Epithelial cell of proximal tubule (primary cell): Measurements from ENCODE around the gene CD164. TPM values are rescaled to one million over a fixed set of nuclear protein-coding genes. Genes with fewer than 3 reads are reported as not detected.

Experiments
- DNase-seq: peaks from one replicate; pipeline ENCODE4 v3.0.0-alpha.2; 2011; ENCODE audit warnings: low read depth
- H3K4me3 ChIP-seq: 2 replicates; pipeline ENCODE4 v1.5.1; 2011; ENCODE audit warnings: low read depth, mild to moderate bottlenecking, low read length
- CTCF ChIP-seq: conservative IDR thresholded peaks from 2 replicates; pipeline ENCODE4 v1.5.1; 2012; ENCODE audit warnings: low read depth, mild to moderate bottlenecking, low read length
- total RNA-seq: library from RNA; depleted of rRNA; stranded (reverse); fragments of >200 nt; gene quantifications from 2 replicates; pipeline ENCODE4 v1.2.3, GENCODE V29; 2015

The CD164 gene
- total RNA-seq, 1 donor from 2014 or later, result 110 TPM

GRCh38 chr6:109327959-109328358, 54.3 kb downstream of the CD164 start:
- no peak for TF ChIP-seq CTCF

GRCh38 chr6:109327491-109327890, 54.8 kb downstream of the CD164 start:
- no peak for TF ChIP-seq CTCF
- no peak for DNase-seq
- no peak overlapping the region for H3K4me3 ChIP-seq

More at GRCh38 chr6:109327959-109328358, 54.3 kb downstream of the CD164 start:
- DNase-seq, result no peak
- H3K4me3 ChIP-seq, result no peak overlapping the region

GRCh38 chr6:109326351-109326750, 55.9 kb downstream of the CD164 start:
- DNase-seq, result no peak
- no peak for TF ChIP-seq CTCF
- H3K4me3 ChIP-seq, result no peak overlapping the region

- no peak overlapping the region for H3K4me3 ChIP-seq
- TF ChIP-seq CTCF, result no peak
- DNase-seq, result no peak
Observed at GRCh38 chr6:109325400-109325801, 56.9 kb downstream of the CD164 start.

GRCh38 chr6:109323241-109323640, 59.0 kb downstream of the CD164 start:
- DNase-seq, result no peak

GRCh38 chr6:109322825-109323224, 59.4 kb downstream of the CD164 start:
- no peak overlapping the region for H3K4me3 ChIP-seq
- DNase-seq, result no peak
- TF ChIP-seq CTCF, result no peak

More at GRCh38 chr6:109323241-109323640, 59.0 kb downstream of the CD164 start:
- TF ChIP-seq CTCF, result no peak
- H3K4me3 ChIP-seq, result no peak overlapping the region

GRCh38 chr6:109321752-109322151, 60.5 kb downstream of the CD164 start:
- no peak for DNase-seq
- no peak overlapping the region for H3K4me3 ChIP-seq
- no peak for TF ChIP-seq CTCF
